Neural cell (in vitro differentiated cells): ENCODE data around the gene ESRRB. TPM values are rescaled to one million over a fixed set of nuclear protein-coding genes. Genes with fewer than 3 reads are reported as not detected.

Experiments used
- H2AFZ ChIP-seq: fragments of 200-600, 300-800 bp; sonication (generic), shearing (Covaris generic); 2 replicates; pipeline ENCODE4 v1.6.0; 2014; ENCODE audit warnings: low read depth, mild to moderate bottlenecking, antibody characterized with exemption, low read length, moderate library complexity
- H3F3A ChIP-seq: fragments of 200-600 bp; shearing (Covaris generic); 2 replicates; pipeline ENCODE4 v1.6.1; 2016; ENCODE audit warnings: mild to moderate bottlenecking, moderate library complexity, mixed read lengths, antibody characterized with exemption, low read length; ENCODE audit not compliant: insufficient read depth, poor library complexity, severe bottlenecking
- H3K27ac ChIP-seq: fragments of 200-600, 300-800 bp; sonication (generic), shearing (Covaris generic); 2 replicates; pipeline ENCODE4 v1.5.1; 2014; ENCODE audit warnings: mild to moderate bottlenecking, low read length, moderate library complexity
- H3K27me3 ChIP-seq: fragments of 300-800, 200-600 bp; sonication (generic), shearing (Covaris generic); 2 replicates; pipeline ENCODE4 v1.6.0; 2014; ENCODE audit warnings: mild to moderate bottlenecking, low read depth, low read length, moderate library complexity; ENCODE audit not compliant: insufficient read depth
- H3K36me3 ChIP-seq: fragments of 300-800, 200-600 bp; sonication (generic), shearing (Covaris generic); 2 replicates; pipeline ENCODE4 v1.5.1; 2014; ENCODE audit warnings: mild to moderate bottlenecking, antibody characterized with exemption, low read length, moderate library complexity; ENCODE audit not compliant: insufficient read depth
- H3K4me2 ChIP-seq: fragments of 300-800, 200-600 bp; sonication (generic), shearing (Covaris generic); 2 replicates; pipeline ENCODE4 v1.6.0; 2014; ENCODE audit warnings: mild to moderate bottlenecking, low read length
- H3K4me3 ChIP-seq: fragments of 300-800, 200-600 bp; sonication (generic), shearing (Covaris generic); 2 replicates; pipeline ENCODE4 v1.5.1; 2014; ENCODE audit warnings: mild to moderate bottlenecking, low read length, moderate library complexity
- H3K79me2 ChIP-seq: fragments of 200-600 bp; shearing (Covaris generic); replicated peaks from 2 replicates; pipeline ENCODE4 v1.6.0; 2014; ENCODE audit warnings: mild to moderate bottlenecking, low read length, moderate library complexity; ENCODE audit not compliant: insufficient read depth
- H3K9ac ChIP-seq: fragments of 300-800, 200-600 bp; sonication (generic), shearing (Covaris generic); 2 replicates; pipeline ENCODE4 v1.6.1; 2016; ENCODE audit warnings: mild to moderate bottlenecking, low read length, mixed read lengths
- H3K9me2 ChIP-seq: fragments of 200-600 bp; shearing (Covaris generic); 2 replicates; pipeline ENCODE4 v1.6.1; 2016; ENCODE audit warnings: mild to moderate bottlenecking, low read length, mixed read lengths; ENCODE audit not compliant: insufficient read depth
- H3K9me3 ChIP-seq: fragments of 200-600, 300-800 bp; sonication (generic), shearing (Covaris generic); 2 replicates; pipeline ENCODE4 v1.6.1; 2016; ENCODE audit warnings: mild to moderate bottlenecking, mixed run types, low read length, moderate library complexity, mixed read lengths
- H4K20me1 ChIP-seq: fragments of 200-600 bp; shearing (Covaris generic); 2 replicates; pipeline ENCODE4 v1.6.1; 2016; ENCODE audit warnings: mild to moderate bottlenecking, mixed run types; ENCODE audit not compliant: insufficient read depth
- CTCF ChIP-seq: fragments of 450-650 bp; IDR thresholded peaks from 2 replicates; pipeline ENCODE4 v1.5.1; 2014; ENCODE audit warnings: antibody characterized with exemption, mild to moderate bottlenecking, moderate library complexity; ENCODE audit not compliant: poor library complexity, severe bottlenecking
- EP300 ChIP-seq: fragments of 450-650 bp; conservative IDR thresholded peaks from 2 replicates; pipeline ENCODE4 v1.6.1; 2014; ENCODE audit warnings: antibody characterized with exemption, mild to moderate bottlenecking, moderate library complexity; ENCODE audit not compliant: poor library complexity, severe bottlenecking
- EZH2 ChIP-seq: fragments of 200-600, 300-800 bp; shearing (Covaris generic), sonication (generic); IDR thresholded peaks from 2 replicates; pipeline ENCODE4 v1.6.1; 2014; ENCODE audit warnings: antibody characterized with exemption, low read length, borderline replicate concordance, mild to moderate bottlenecking; ENCODE audit not compliant: insufficient read depth, poor library complexity, severe bottlenecking
- MXI1 ChIP-seq: fragments of 450-650 bp; conservative IDR thresholded peaks from 2 replicates; pipeline ENCODE4 v1.6.1; 2014; ENCODE audit warnings: antibody characterized with exemption, mild to moderate bottlenecking; ENCODE audit not compliant: poor library complexity, severe bottlenecking
- POLR2AphosphoS5 ChIP-seq: IDR thresholded peaks from 2 replicates; pipeline ENCODE4 v1.6.1; 2012
- RAD21 ChIP-seq: fragments of 450-650 bp; conservative IDR thresholded peaks from 2 replicates; pipeline ENCODE4 v1.6.1; 2014; ENCODE audit warnings: antibody characterized with exemption, mild to moderate bottlenecking, moderate library complexity
- REST ChIP-seq: IDR thresholded peaks from 2 replicates; pipeline ENCODE4 v1.6.1; 2012; ENCODE audit warnings: borderline replicate concordance
- SMC3 ChIP-seq: fragments of 450-650 bp; conservative IDR thresholded peaks from 2 replicates; pipeline ENCODE4 v1.6.1; 2014; ENCODE audit warnings: antibody characterized with exemption, mild to moderate bottlenecking, moderate library complexity; ENCODE audit not compliant: poor library complexity
- TAF1 ChIP-seq: IDR thresholded peaks from 2 replicates; pipeline ENCODE4 v1.6.1; 2012; ENCODE audit warnings: low read depth
- polyA plus RNA-seq: library from polyadenylated mRNA; depleted of rRNA; stranded (reverse); fragments of >200 nt; gene quantifications from 2 replicates; pipeline ENCODE4 v1.2.3, GENCODE V29; 2014

ESRRB gene
- polyA plus RNA-seq, 1 donor from 2014 or later = 0.59 TPM

GRCh38 chr14:76407449-76408150 lies 31.7 kb downstream of the ESRRB start:
- TF ChIP-seq CTCF = no peak
- TF ChIP-seq POLR2AphosphoS5 = no peak
- no peak for TF ChIP-seq EP300
- no peak for TF ChIP-seq TAF1
- TF ChIP-seq EZH2 = no peak
- TF ChIP-seq SMC3 = no peak
- no peak for TF ChIP-seq MXI1
- TF ChIP-seq RAD21 = no peak
- TF ChIP-seq REST = no peak
- Histone ChIP-seq H3F3A (no peaks in the 10 kb centered on the region), H3K9me3 (no peaks in the 10 kb centered on the region), H3K36me3 (no peaks in the 10 kb centered on the region), H3K27ac (no peak overlapping the region), H3K4me2 (no peak overlapping the region), H3K9me2 (no peaks in the 10 kb centered on the region), H3K9ac (no peak overlapping the region), H3K79me2 (no peaks in the 10 kb centered on the region), H4K20me1 (no peaks in the 10 kb centered on the region), H2AFZ (no peak overlapping the region), H3K4me3 (no peak overlapping the region), H3K27me3 (no peaks in the 10 kb centered on the region)

- no peaks in the 10 kb centered on the region for H3K27me3 ChIP-seq
- no peaks in the 10 kb centered on the region for H3F3A ChIP-seq
- no peaks in the 10 kb centered on the region for H3K36me3 ChIP-seq
- TF ChIP-seq CTCF = no peak
- no peak for TF ChIP-seq RAD21
- TF ChIP-seq EP300 = no peak
- TF ChIP-seq EZH2 = no peak
- no peak for TF ChIP-seq REST
- TF ChIP-seq POLR2AphosphoS5 = no peak
- no peak for TF ChIP-seq SMC3
- TF ChIP-seq TAF1 = no peak
- no peak for TF ChIP-seq MXI1
- H3K4me3 ChIP-seq = no peak overlapping the region
- no peaks in the 10 kb centered on the region for H3K79me2 ChIP-seq
- no peak overlapping the region for H3K27ac ChIP-seq
- H3K4me2 ChIP-seq = no peak overlapping the region
- H3K9me2 ChIP-seq = no peaks in the 10 kb centered on the region
- H3K9ac ChIP-seq = no peak overlapping the region
- no peak overlapping the region for H2AFZ ChIP-seq
- no peaks in the 10 kb centered on the region for H4K20me1 ChIP-seq
- no peaks in the 10 kb centered on the region for H3K9me3 ChIP-seq
Observed at GRCh38 chr14:76408877-76409276, 32.9 kb downstream of the ESRRB start.
